Fibroblast of skin of back (primary cell): ENCODE results near the gene ARCN1.

Source experiments
- DNase-seq: peaks from one replicate; pipeline ENCODE4 v3.0.0-alpha.2; 2013

Gene ARCN1

GRCh38 chr11:118640332-118641154, 68.3 kb downstream of the ARCN1 start:
- DNase-seq, result no peak

GRCh38 chr11:118641397-118642019, 69.3 kb downstream of the ARCN1 start:
- no peak for DNase-seq

DNA sequence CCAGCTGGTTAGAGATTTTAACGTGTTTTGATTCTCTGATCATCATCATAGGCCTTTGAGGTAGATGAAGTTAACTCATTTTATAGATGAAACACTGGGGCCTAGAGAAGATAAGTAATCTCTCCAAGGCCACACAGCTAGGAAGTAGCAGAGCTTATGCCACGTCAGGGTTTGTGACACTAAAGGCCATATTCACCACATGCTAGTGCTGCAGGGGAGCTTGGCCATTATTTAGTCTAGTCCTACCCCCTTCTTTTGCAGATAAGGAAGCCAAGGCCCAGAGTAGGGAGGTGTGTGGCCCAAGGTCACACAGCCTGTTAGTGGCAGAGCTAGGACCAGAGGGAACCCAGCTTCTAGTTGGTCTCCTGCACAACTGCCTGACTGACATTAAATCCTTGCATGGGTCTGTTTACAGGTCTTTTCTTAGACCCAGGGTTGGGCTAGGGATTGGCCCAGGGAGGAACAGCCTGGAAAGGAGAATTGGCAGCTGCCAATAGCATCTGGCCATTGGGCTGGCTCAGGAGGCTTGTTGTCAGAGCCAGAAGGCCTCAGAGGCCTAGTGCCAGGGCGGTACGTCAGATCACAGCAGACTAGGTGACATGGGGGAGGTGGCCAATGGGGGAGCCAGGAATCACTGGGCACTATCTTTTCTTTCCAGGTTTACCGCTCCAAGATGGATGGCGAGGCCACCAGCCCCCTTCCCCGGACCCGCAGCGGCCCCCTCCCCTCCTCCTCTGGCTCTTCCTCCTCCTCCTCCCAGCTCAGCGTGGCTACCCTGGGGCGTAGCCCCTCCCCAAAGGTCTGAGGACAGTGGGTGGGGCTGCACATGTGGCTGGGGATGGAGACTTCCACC, 71.2 kb downstream of the ARCN1 start:
- DNase-seq, result no peak

DNA sequence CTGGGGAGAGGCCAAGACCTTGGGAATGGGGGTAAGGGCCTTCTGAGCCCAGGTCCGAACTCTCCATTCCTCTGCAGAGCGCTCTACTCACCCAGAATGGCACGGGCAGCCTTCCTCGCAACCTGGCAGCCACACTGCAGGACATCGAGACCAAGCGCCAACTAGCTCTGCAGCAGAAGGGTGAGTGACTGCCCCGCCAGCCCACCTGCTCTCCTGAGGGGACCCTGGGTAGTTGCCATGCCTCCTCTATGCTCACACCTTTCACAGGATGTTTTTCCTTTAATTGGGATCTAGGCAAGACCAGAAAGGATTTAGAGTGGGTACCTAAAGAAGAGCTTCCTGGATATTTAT, 71.8 kb downstream of the ARCN1 start:
- DNase-seq, result no peak

DNA sequence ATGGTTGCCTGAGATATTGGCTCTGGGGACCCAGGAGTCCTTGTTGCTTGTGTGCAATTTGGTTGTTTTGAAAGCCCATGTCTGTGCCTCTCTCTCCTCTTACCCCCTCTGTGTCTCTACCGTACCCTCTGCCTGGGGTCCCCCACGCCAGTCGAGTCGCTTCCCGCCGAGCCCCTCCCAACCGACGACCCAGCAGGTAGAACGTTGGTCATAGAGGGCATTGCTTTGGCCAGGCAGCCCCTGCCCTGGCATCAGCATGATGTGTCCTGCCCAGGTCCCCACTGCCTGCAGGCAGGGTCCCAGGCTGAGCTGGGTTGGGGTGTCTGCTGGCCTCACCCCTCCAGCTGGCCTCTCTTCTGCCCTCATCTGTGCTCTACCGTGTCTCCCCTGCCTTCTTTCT, 72.3 kb downstream of the ARCN1 start:
- no peak for DNase-seq

DNA sequence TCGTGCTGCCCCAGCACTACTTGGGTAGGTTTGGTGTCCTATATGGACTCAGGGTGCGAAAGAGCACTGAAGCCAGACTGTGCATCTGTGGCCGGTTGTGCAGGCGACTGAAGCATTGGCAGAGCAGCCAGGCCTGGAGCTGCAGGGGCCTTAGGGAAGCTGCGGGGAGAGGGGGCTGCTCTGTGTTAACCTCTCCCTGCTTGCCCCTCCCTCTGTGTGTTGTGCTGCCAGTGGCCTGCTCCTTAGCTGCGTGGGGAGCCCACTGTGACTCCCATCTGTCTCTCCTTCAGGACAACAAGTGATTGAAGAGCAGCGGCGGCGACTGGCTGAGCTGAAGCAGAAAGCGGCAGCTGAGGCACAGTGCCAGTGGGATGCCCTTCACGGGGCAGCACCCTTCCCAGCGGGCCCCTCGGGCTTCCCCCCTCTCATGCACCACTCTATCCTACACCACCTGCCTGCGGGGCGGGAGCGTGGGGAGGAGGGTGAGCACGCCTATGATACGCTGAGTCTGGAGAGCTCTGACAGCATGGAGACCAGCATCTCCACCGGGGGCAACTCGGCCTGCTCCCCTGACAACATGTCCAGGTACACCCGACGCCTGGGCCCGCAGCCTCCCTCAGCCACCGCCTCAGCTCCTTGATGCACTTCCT, 73.0 kb downstream of the ARCN1 start:
- no peak for DNase-seq

DNA sequence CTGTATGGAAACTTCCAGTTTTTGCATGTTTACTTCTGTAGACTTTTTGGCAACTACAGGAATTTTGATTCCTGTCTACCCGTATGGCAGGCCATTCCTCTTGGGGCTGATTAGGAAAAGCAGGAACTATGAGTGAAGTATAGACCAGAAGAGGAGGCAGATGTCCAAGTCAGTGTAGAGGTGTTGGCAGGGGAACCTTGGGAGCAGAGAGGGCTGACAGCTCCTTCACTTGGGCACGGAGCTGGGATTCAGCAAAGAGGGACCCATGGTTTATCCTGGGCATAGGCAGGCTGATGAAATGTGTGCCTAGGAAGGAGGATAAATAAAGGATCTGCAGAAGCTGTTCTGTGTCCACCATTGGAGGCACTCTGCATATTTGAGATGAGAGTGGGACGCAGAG, 74.2 kb downstream of the ARCN1 start:
- DNase-seq, result no peak

DNA sequence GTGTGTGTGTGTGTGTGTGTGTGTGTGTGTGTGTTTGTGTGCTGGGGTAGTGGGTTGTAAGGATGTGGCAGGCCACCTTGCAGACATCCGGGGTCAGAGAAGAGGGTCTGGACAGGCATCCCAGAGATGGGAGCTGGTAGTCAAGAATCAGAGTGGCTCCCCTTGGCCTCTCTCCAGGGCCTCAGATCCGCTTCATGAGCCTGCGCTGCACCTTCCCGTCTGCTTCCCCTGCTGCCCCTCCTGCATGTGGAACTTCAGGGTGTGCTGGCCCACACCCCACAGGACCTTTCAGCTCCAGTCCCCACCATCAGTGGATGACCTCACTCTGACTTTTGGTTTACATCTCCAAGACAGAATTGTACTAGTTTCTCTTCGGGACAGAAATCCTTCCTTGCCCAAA, 76.1 kb downstream of the ARCN1 start:
- no peak for DNase-seq

DNA sequence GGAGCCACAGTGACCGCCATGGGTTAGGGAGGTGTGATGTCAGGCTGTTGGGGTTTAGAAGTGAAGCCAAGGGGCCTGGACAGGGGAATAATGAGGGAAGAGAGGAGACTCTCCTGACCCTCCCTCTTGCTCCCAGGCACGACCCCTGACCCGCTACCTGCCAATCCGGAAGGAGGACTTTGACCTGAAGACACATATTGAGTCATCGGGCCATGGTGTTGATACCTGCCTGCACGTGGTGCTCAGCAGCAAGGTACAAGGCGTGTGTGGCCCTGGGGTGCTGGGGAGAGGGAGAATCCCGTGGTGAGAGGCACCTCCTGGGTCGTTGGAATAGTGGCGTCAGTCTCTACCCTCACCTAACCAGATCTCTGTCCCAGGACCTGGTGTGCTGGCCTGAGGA, 77.7 kb downstream of the ARCN1 start:
- no peak for DNase-seq

- no peak for DNase-seq
Observed at GRCh38 chr11:118650366-118650765, 78.2 kb downstream of the ARCN1 start.

GRCh38 chr11:118651820-118652219, 79.6 kb downstream of the ARCN1 start:
- DNase-seq, result no peak
